ENCODE data around the gene POLN. TPM values are rescaled to one million over a fixed set of nuclear protein-coding genes. Genes with fewer than 3 reads are reported as not detected.
"Not testable (repeated sequence)": the region's sequence is repeated elsewhere in the genome, so short reads cannot be mapped to it uniquely, and the experiment has no call there.

The POLN gene
- total RNA-seq, 1 donor from 2014 or later = 1.1 TPM

- ATAC-seq = no peak
Measured at GRCh38 chr4:2040391-2041238, 201.3 kb downstream of the POLN start.

- no peak for ATAC-seq
Measured at GRCh38 chr4:2036866-2037265, 205.1 kb downstream of the POLN start.

- no peak for ATAC-seq
Measured at GRCh38 chr4:2036327-2036726, 205.6 kb downstream of the POLN start.

GRCh38 chr4:2031161-2031560 is 210.8 kb downstream of the POLN start:
- not testable (repeated sequence) for ATAC-seq

GRCh38 chr4:2027120-2027519 is 214.8 kb downstream of the POLN start:
- ATAC-seq = not testable (repeated sequence)

- no peak for ATAC-seq
Measured at GRCh38 chr4:2025817-2026216, 216.1 kb downstream of the POLN start.

- no peak for ATAC-seq
Measured at GRCh38 chr4:2024683-2025082, 217.2 kb downstream of the POLN start.

Other genes starting within 250 kb of the POLN start
- gene NELFA, start 233.1 kb downstream of the POLN start, total RNA-seq = 25.8 TPM
- gene NAT8L, start 182.8 kb downstream of the POLN start, total RNA-seq = 0.04 TPM
- gene HAUS3, start within 50 bp of the POLN start, total RNA-seq = 5.7 TPM
- 21.1 TPM for gene MXD4, start 20.0 kb upstream of the POLN start, total RNA-seq
- 5.3 TPM for gene ZFYVE28, start 176.5 kb upstream of the POLN start, total RNA-seq
- gene CFAP99, start 176.8 kb upstream of the POLN start, total RNA-seq = 0.28 TPM
- 34.6 TPM for gene RNF4, start 227.0 kb upstream of the POLN start, total RNA-seq